Calu3 (cell line): ENCODE data around the gene CCDC59. TPM values are rescaled to one million over a fixed set of nuclear protein-coding genes. Genes with fewer than 3 reads are reported as not detected.
A peak's percentile ranks its signal among the peaks of the same experiment; 100 is the strongest.

Source experiments
- BruUV-seq: library from RNA; stranded (reverse); fragments of 400-500 nt; replicated peaks from 2 replicates; lab custom pipeline; 2021; lab: Mats Ljungman, UMichigan
- CTCF ChIA-PET: fragments of 300-600 bp; sonication (Branson Sonifier 250); formaldehyde crosslinking; loops from one replicate; lab custom pipeline; 2022; ENCODE audit warnings: antibody characterized with exemption; lab: Charles Lee
- DNase-seq: peaks from one replicate; pipeline ENCODE4 v3.0.0; 2022
- H3K27ac Mint-ChIP-seq: one replicate; pipeline ENCODE4 v1.8.0; 2022; ENCODE audit warnings: mixed read lengths; ENCODE audit not compliant: unreplicated experiment
- H3K27me3 Mint-ChIP-seq: one replicate; pipeline ENCODE4 v1.8.0; 2022; ENCODE audit warnings: mixed read lengths; ENCODE audit not compliant: unreplicated experiment
- H3K36me3 Mint-ChIP-seq: one replicate; pipeline ENCODE4 v1.8.0; 2022; ENCODE audit warnings: mild to moderate bottlenecking, moderate library complexity, mixed read lengths; ENCODE audit not compliant: insufficient read depth, unreplicated experiment
- H3K4me1 Mint-ChIP-seq: one replicate; pipeline ENCODE4 v1.8.0; 2022; ENCODE audit warnings: mild to moderate bottlenecking, low read depth, mixed read lengths; ENCODE audit not compliant: unreplicated experiment
- H3K4me3 Mint-ChIP-seq: one replicate; pipeline ENCODE4 v1.8.0; 2022; ENCODE audit warnings: mild to moderate bottlenecking, low read depth, moderate library complexity, mixed read lengths; ENCODE audit not compliant: unreplicated experiment
- H3K9me3 Mint-ChIP-seq: one replicate; pipeline ENCODE4 v1.8.0; 2022; ENCODE audit warnings: low read depth, mixed read lengths; ENCODE audit not compliant: unreplicated experiment
- CTCF ChIP-seq: fragments of 200-600 bp; IDR thresholded peaks from one replicate; pipeline ENCODE4 v1.8.0; 2022; ENCODE audit warnings: antibody characterized with exemption; ENCODE audit not compliant: unreplicated experiment
- intact Hi-C: fragments of 100-400 bp; cut with micrococcal nuclease; formaldehyde crosslinking; loops from one replicate; pipeline ENCODE4 v1.10.0; 2022; ENCODE audit not compliant: unreplicated experiment
- total RNA-seq: library from RNA; stranded (reverse); gene quantifications from 2 replicates; pipeline ENCODE4 v1.2.3, GENCODE V29; 2022

The CCDC59 gene
- total RNA-seq, 1 experiment from 2014 or later, result 55.8 TPM

- DNase-seq, result no peak
- Mint-ChIP-seq H3K4me1 (peaks cover 8% of the 10 kb centered on the region), H3K27ac (no peak overlapping the region), H3K27me3 (no peaks in the 10 kb centered on the region), H3K9me3 (no peaks in the 10 kb centered on the region), H3K4me3 (no peak overlapping the region), H3K36me3 (peaks cover 6% of the 10 kb centered on the region)
- no peak for TF ChIP-seq CTCF
- no TSS peak for BruUV-seq
- CTCF ChIA-PET, result no interaction called here
- intact Hi-C loops, result loop anchor here (5.0 kb wide), 2 partner anchors 137 to 232 kb away; no protein-coding TSS in a partner anchor
Measured at GRCh38 chr12:82319276-82319675, 38.9 kb downstream of the CCDC59 start.

- Mint-ChIP-seq H3K9me3 (peaks cover 9% of the 10 kb centered on the region), H3K4me3 (peak overlapping the region; percentile 69), H3K27ac (peak overlapping the region; percentile 85), H3K27me3 (no peaks in the 10 kb centered on the region), H3K4me1 (peaks cover 22% of the 10 kb centered on the region), H3K36me3 (peaks cover 9% of the 10 kb centered on the region)
- TF ChIP-seq CTCF, result no peak
- intact Hi-C loops, result no loop called here
- peak; percentile 75 for DNase-seq
- CTCF ChIA-PET, result interaction anchor here (0.6 to 1.2 kb wide), 4 partner anchors 15 to 371 kb away, joined by 3 read pairs; partner anchors contain the start of genes CCDC59 and METTL25
- no TSS peak for BruUV-seq
Measured at GRCh38 chr12:82314406-82314892, 43.7 kb downstream of the CCDC59 start.

Other genes starting within 250 kb of the CCDC59 start
- 6.7 and 7.2 TPM in 2 replicates for gene METTL25, start 142 bp upstream of the CCDC59 start, total RNA-seq